Fibroblast of pulmonary artery (primary cell): Measurements from ENCODE around the gene CGB5.
"Not testable (repeated sequence)": the region's sequence is repeated elsewhere in the genome, so short reads cannot be mapped to it uniquely, and the experiment has no call there.

Source experiments
- DNase-seq: peaks from one replicate; pipeline ENCODE4 v3.0.0-alpha.2; 2010; ENCODE audit warnings: low read depth
- H3K4me3 ChIP-seq: replicated peaks from 2 replicates; pipeline ENCODE4 v1.5.1; 2011; ENCODE audit warnings: low read depth, mild to moderate bottlenecking, control low read depth, low read length, moderate library complexity
- CTCF ChIP-seq: IDR thresholded peaks from 2 replicates; pipeline ENCODE4 v1.5.1; 2011; ENCODE audit warnings: mild to moderate bottlenecking, control low read depth, low read length, inconsistent platforms; ENCODE audit errors: missing control alignments

Gene CGB5

GRCh38 chr19:49022116-49022515 lies 21.5 kb upstream of the CGB5 start:
- H3K4me3 ChIP-seq = no peak overlapping the region
- no peak for TF ChIP-seq CTCF
- DNase-seq = no peak

GRCh38 chr19:49024233-49024632 lies 19.4 kb upstream of the CGB5 start, which contains the start of gene CGB3:
TSS of gene CGB3 (minus strand) at chr19:49024333. CDS start at chr19:49023971, 362 bp downstream.
- not testable (repeated sequence) for DNase-seq, H3K4me3 ChIP-seq

GRCh38 chr19:49025088-49025487 lies 18.6 kb upstream of the CGB5 start:
- not testable (repeated sequence) for H3K4me3 ChIP-seq, DNase-seq

GRCh38 chr19:49025599-49025998 lies 18.0 kb upstream of the CGB5 start:
- DNase-seq, H3K4me3 ChIP-seq: not testable (repeated sequence)

- DNase-seq, H3K4me3 ChIP-seq: not testable (repeated sequence)
Measured at GRCh38 chr19:49028686-49029085, 15.0 kb upstream of the CGB5 start.

GRCh38 chr19:49029749-49030148 lies 13.9 kb upstream of the CGB5 start:
- not testable (repeated sequence) for DNase-seq, H3K4me3 ChIP-seq

GRCh38 chr19:49030323-49030722 lies 13.3 kb upstream of the CGB5 start:
- not testable (repeated sequence) for DNase-seq

GRCh38 chr19:49031642-49032301 lies 11.9 kb upstream of the CGB5 start, which contains the start of gene CGB2:
TSS of gene CGB2 (plus strand) at chr19:49031890. CDS start at chr19:49032096, 206 bp downstream.
- peak; percentile 20 for TF ChIP-seq CTCF
- H3K4me3 ChIP-seq, DNase-seq: not testable (repeated sequence)

More at GRCh38 chr19:49030323-49030722, 13.3 kb upstream of the CGB5 start:
- H3K4me3 ChIP-seq = not testable (repeated sequence)

- H3K4me3 ChIP-seq, DNase-seq: not testable (repeated sequence)
- peak; percentile 32 for TF ChIP-seq CTCF
Measured at GRCh38 chr19:49036815-49037214, 6.8 kb upstream of the CGB5 start, which contains the start of gene CGB1. TSS of gene CGB1 (minus strand) at chr19:49036895. CDS start at chr19:49036711, 184 bp downstream.

- H3K4me3 ChIP-seq, DNase-seq: not testable (repeated sequence)
Measured at GRCh38 chr19:49038111-49038510, 5.5 kb upstream of the CGB5 start.

GRCh38 chr19:49038557-49039276 lies 4.9 kb upstream of the CGB5 start:
- DNase-seq = peak; percentile 60
- not testable (repeated sequence) for H3K4me3 ChIP-seq

GRCh38 chr19:49039736-49040135 lies 3.9 kb upstream of the CGB5 start:
- DNase-seq, H3K4me3 ChIP-seq: not testable (repeated sequence)
